Skeletal muscle satellite cell (primary cell): ENCODE measurements around the gene RAPGEF5.

ENCODE experiments used
- H3K27me3 ChIP-seq: 2 replicates; pipeline ENCODE4 v1.7.0; 2013; ENCODE audit warnings: low read length; ENCODE audit not compliant: control insufficient read depth, insufficient read depth
- H3K36me3 ChIP-seq: 2 replicates; pipeline ENCODE4 v1.7.0; 2013; ENCODE audit warnings: mild to moderate bottlenecking, control low read depth, low read length; ENCODE audit not compliant: insufficient read depth
- H3K4me1 ChIP-seq: 2 replicates; pipeline ENCODE4 v1.7.0; 2013; ENCODE audit warnings: low read length; ENCODE audit not compliant: control insufficient read depth, insufficient read depth
- H3K4me2 ChIP-seq: 2 replicates; pipeline ENCODE4 v1.7.0; 2013; ENCODE audit warnings: mild to moderate bottlenecking, low read length
- H3K4me3 ChIP-seq: 2 replicates; pipeline ENCODE4 v1.7.0; 2013; ENCODE audit warnings: low read length
- H3K9ac ChIP-seq: 2 replicates; pipeline ENCODE4 v1.7.0; 2013; ENCODE audit warnings: mild to moderate bottlenecking, low read depth, low read length, moderate library complexity
- H3K9me3 ChIP-seq: replicated peaks from 2 replicates; pipeline ENCODE4 v1.7.0; 2013; ENCODE audit warnings: mild to moderate bottlenecking, control low read depth, low read length

RAPGEF5 gene

DNA sequence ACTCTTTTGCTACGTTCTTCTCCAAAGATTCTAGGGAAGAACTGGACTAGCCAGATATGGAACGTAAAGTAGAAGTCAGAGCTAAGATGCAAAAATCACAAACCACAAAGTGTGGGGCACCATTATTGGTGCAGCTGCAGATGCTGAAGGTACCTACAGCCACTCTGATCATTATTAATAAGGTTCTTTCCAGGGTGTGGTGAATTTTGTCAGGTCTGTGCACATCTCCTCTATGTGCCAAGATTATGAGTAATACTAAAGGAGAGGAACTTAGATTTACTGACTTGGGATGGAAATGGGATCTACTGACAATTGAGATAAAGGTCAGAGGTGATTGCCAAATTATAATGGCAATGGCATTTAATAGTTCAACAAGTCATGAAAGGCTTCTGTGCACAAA, 148.2 kb downstream of the RAPGEF5 start:
- no peak overlapping the region for H3K4me2 ChIP-seq
- H3K4me1 ChIP-seq = no peaks in the 10 kb centered on the region
- H3K9me3 ChIP-seq = no peaks in the 10 kb centered on the region
- H3K4me3 ChIP-seq = no peak overlapping the region
- H3K27me3 ChIP-seq = no peaks in the 10 kb centered on the region
- H3K9ac ChIP-seq = no peak overlapping the region
- no peaks in the 10 kb centered on the region for H3K36me3 ChIP-seq

DNA sequence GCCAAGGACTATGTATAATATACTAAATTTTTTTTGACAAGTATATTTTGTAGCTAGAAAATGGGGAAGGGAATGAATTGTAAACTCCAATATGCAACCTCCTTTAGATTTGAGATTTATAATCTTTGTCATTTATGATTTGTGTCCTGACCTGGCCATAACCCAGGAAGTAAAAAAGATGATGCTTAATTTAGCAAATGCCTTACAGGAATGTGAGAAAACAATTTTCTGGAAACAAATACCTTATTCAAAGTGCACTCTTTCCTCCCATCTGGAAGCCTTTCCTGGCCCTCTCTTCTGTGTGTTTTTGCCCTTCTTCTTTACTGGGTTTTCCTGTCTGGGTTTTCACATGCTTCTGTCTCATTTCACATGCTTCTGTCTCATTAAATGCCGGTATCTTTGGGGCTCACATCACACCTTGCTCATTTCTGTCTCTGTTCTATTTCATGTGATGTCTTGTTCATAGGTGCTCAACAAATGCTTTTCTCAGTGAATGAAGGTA, 149.2 kb downstream of the RAPGEF5 start:
- Histone ChIP-seq H3K4me3 (no peak overlapping the region), H3K9ac (no peak overlapping the region), H3K27me3 (no peaks in the 10 kb centered on the region), H3K4me1 (no peaks in the 10 kb centered on the region), H3K4me2 (no peak overlapping the region), H3K9me3 (no peaks in the 10 kb centered on the region), H3K36me3 (no peaks in the 10 kb centered on the region)

DNA sequence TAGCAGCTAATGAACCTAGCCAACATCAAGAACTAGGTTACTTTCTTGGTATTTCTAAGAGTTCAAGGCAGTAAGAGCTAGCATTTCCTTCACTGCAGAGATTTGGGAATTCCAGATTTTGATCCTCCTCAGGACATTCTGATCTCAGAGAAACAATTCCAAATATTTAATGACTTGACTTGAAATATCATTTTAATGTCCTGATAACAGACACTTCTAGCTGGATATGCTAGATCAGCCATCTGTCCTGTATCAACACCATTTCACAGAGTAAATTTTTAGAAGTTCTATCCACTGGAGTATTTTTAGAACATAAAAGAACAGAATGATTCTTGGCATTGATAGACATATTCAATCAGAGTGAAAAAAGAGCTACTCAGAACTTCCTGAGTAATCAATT, 151.3 kb downstream of the RAPGEF5 start:
- no peaks in the 10 kb centered on the region for H3K9me3 ChIP-seq
- no peaks in the 10 kb centered on the region for H3K4me1 ChIP-seq
- no peak overlapping the region for H3K4me2 ChIP-seq
- H3K27me3 ChIP-seq = no peaks in the 10 kb centered on the region
- H3K9ac ChIP-seq = no peak overlapping the region
- no peaks in the 10 kb centered on the region for H3K36me3 ChIP-seq
- H3K4me3 ChIP-seq = no peak overlapping the region

DNA sequence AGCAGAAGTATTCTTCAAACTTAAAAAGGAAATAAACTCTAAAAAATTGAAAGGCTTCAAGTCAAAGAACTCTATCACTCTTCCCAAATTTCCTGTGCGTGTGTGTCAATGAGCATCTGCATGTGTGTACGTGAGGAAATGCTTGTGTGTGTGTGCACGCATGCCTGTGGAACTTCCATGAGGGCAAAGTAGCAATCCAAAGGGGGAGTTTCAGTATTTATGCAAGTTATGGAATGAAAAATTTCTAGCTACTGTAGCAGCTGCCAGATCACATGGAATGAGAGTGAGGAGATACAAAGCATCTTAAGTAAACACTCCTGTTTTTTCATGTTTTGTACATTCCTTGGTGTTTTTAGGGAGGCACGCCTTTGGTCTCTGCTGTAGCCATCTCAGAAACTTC, 152.6 kb downstream of the RAPGEF5 start:
- no peak overlapping the region for H3K4me3 ChIP-seq
- no peaks in the 10 kb centered on the region for H3K36me3 ChIP-seq
- no peaks in the 10 kb centered on the region for H3K4me1 ChIP-seq
- H3K27me3 ChIP-seq = no peaks in the 10 kb centered on the region
- H3K9ac ChIP-seq = no peak overlapping the region
- H3K4me2 ChIP-seq = no peak overlapping the region
- H3K9me3 ChIP-seq = no peaks in the 10 kb centered on the region

DNA sequence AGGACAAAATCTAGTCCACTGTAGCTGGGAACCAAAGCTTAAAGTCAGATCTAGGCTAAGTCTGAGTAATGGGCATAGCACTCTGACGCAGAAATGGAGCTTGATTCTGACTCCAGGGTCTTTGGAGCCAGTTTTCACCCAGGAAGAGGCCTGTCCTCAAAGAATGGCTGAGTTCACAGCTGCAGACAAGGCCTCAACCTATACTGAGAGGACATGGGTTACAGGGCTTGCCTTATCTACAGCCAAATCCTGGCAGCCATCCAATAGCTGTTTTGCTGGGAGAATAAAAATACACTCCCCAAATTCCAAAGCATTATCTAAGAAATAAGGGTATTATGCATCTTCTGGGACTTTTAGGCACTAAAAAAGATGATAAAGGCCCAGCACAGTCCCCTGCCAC, 154.8 kb downstream of the RAPGEF5 start:
- Histone ChIP-seq H3K4me2 (no peak overlapping the region), H3K9ac (no peak overlapping the region), H3K27me3 (no peaks in the 10 kb centered on the region), H3K9me3 (no peaks in the 10 kb centered on the region), H3K36me3 (no peaks in the 10 kb centered on the region), H3K4me3 (no peak overlapping the region), H3K4me1 (no peaks in the 10 kb centered on the region)

DNA sequence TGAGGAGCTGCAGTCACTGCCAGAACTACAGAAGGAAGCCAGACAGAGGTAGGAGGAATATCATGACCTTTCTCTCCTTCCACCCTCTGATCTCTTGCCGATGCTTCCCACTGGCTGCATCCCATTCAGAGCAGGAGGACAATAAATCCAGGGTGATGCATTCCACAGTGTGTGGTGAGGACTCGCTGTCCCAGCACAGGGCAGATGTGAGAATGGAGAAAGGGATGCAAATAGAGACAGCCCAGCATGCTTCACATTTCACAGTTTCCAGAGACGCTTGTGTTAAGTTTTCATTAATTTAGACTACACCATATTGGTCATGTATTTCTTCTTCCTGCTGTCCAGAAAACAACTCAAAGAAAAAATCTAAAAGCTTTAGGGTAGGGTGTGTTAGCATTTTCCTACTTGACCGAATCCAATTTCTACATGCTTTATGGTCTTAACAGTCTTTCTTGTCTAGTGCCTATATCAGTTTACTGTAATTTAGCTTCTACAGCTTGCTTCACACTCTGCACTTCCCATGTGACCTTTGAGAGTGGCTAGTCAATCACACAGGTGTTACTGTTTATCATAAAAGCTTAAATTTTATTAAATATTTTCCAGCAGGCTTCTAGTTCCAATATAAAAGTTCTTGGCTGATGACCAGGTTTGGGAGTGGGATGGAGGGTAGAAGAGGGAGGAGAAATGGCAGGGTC, 155.6 kb downstream of the RAPGEF5 start:
- Histone ChIP-seq H3K36me3 (no peaks in the 10 kb centered on the region), H3K4me2 (no peak overlapping the region), H3K9ac (no peak overlapping the region), H3K27me3 (no peaks in the 10 kb centered on the region), H3K4me1 (no peaks in the 10 kb centered on the region), H3K4me3 (no peak overlapping the region), H3K9me3 (no peaks in the 10 kb centered on the region)

DNA sequence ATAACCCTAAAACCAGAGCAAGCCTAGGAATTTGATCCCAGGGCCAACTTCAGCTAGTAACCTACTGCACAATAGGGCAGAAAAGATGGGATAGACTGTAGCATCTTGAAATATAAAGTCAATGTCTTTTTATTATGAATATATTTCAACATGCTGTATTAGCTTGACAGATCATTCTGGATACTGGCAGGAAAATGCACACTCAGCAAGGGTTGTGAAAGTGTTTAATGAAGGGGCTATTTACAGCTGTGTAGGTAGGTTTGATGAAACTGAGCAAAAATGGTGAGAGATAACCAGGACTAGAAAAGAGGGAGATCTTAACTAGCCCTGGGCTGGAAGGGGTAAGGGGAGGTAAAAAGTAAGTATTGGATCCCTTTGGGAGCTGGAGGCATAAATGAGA, 156.2 kb downstream of the RAPGEF5 start:
- no peaks in the 10 kb centered on the region for H3K36me3 ChIP-seq
- H3K4me3 ChIP-seq = no peak overlapping the region
- no peak overlapping the region for H3K4me2 ChIP-seq
- H3K27me3 ChIP-seq = no peaks in the 10 kb centered on the region
- no peak overlapping the region for H3K9ac ChIP-seq
- H3K4me1 ChIP-seq = no peaks in the 10 kb centered on the region
- H3K9me3 ChIP-seq = no peaks in the 10 kb centered on the region

DNA sequence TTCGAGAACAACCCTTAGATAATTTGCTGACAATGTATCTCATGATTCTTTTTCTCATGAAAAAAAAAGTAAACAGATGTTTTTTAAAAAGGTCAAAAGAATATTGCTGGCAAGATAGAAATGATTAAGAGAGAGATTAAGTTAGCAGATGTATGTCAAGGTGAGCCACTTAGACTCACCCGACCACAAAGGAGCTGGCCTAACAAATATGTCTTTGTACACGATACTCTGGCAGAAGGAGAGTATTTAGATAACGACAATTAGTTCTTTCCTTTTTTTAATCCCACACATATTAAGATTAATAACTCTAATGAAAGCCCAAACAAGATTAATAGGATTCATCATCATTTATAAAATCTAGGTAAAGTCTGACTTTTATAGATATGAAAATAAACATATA, 156.7 kb downstream of the RAPGEF5 start:
- H3K27me3 ChIP-seq = no peaks in the 10 kb centered on the region
- no peak overlapping the region for H3K4me2 ChIP-seq
- H3K36me3 ChIP-seq = no peaks in the 10 kb centered on the region
- H3K4me3 ChIP-seq = no peak overlapping the region
- no peaks in the 10 kb centered on the region for H3K9me3 ChIP-seq
- no peaks in the 10 kb centered on the region for H3K4me1 ChIP-seq
- no peak overlapping the region for H3K9ac ChIP-seq

DNA sequence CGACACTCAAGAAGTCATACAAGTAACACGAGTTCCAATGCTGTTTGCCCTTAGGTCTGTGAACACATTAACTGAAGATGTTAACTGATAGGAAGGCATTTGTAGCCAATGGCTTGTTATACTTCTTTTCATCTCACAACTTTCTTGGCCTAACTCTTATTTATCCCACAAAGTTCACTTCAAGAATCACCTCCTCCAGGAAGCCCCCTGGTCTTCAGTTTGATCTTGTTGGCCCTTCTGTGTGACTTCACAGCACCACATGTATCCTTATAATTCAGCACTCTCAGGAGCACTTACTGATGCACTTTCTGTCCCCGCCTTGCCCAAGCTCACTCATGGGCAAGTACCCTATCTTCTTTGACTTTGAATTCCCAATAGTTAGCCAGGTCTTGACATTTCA, 159.6 kb downstream of the RAPGEF5 start:
- no peaks in the 10 kb centered on the region for H3K27me3 ChIP-seq
- H3K9me3 ChIP-seq = no peaks in the 10 kb centered on the region
- no peaks in the 10 kb centered on the region for H3K4me1 ChIP-seq
- no peak overlapping the region for H3K4me2 ChIP-seq
- H3K9ac ChIP-seq = no peak overlapping the region
- no peak overlapping the region for H3K4me3 ChIP-seq
- H3K36me3 ChIP-seq = no peaks in the 10 kb centered on the region

DNA sequence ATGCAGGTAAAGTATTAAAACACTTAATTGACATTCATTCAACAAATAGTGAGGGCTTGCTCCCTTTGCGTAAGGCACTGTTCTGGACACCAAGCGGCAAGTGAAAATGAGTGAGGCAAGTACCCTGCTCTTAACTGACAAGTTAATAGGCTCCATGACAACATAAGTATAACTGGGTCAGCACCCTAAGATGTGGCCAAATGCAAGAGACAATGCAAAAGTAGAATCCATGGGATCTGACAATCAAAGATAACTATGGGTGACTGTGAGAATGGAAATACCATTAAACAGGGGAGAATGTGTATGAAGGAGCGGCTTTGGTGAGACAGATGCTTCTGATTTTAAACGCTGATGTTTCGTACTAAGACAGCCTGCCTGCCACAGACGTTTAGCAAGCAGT, 160.5 kb downstream of the RAPGEF5 start:
- H3K4me1 ChIP-seq = no peaks in the 10 kb centered on the region
- no peak overlapping the region for H3K9ac ChIP-seq
- no peak overlapping the region for H3K4me2 ChIP-seq
- H3K36me3 ChIP-seq = no peaks in the 10 kb centered on the region
- no peak overlapping the region for H3K4me3 ChIP-seq
- H3K9me3 ChIP-seq = no peaks in the 10 kb centered on the region
- H3K27me3 ChIP-seq = no peaks in the 10 kb centered on the region

DNA sequence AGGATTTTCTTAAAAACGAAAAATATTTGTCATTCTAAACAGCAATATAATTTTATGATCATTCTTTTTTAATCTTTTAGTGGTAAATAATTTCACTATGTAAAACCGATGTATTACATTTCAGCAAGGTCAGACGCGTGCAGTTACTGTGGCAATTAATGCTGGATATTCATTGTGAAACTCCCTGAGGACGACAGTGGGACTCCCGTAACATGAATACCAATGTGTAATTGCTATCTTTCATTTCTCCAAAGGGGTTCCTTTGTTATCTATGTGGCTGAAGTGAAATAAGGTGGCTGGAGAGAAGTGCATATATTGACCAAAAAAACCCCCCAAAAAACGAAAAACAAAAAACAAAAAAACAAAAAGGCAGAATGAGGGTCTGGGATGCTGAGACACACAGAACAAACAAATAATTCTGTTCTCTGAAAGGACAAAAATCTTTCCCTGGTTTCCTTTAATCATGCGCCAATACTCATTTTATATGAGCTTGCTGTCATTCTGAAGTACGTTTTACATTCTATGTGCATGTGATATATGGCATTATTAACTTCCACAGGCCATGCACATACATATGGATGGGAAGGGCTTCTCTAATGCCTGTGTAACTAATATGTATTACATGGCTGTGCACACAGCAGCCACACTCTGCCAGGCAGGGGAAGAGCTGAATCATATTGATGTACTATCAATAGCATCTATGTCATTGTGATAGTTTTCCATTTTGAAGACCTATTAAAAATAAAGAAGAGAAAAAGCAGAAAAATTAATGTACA, 161.4 kb downstream of the RAPGEF5 start:
- H3K36me3 ChIP-seq = no peaks in the 10 kb centered on the region
- no peaks in the 10 kb centered on the region for H3K27me3 ChIP-seq
- no peaks in the 10 kb centered on the region for H3K4me1 ChIP-seq
- no peak overlapping the region for H3K9ac ChIP-seq
- H3K9me3 ChIP-seq = no peaks in the 10 kb centered on the region
- H3K4me2 ChIP-seq = no peak overlapping the region
- H3K4me3 ChIP-seq = no peak overlapping the region
